Activated gamma-delta T cell treated with anti-CD3 and anti-CD28 coated beads, Interleukin-2, amount 50 U/mL, for 16 hours (primary cell): ENCODE measurements around the gene GIT1.

Experiments
- DNase-seq: peaks from one replicate; pipeline ENCODE4 v3.0.0-alpha.2; 2020; ENCODE audit warnings: low read depth

The GIT1 gene

GRCh38 chr17:29589524-29590410, at the start of gene GIT1:
TSS of gene GIT1 (minus strand) at chr17:29589648. CDS start at chr17:29589378, 270 bp downstream.
- DNase-seq: peak; percentile 73

DNA sequence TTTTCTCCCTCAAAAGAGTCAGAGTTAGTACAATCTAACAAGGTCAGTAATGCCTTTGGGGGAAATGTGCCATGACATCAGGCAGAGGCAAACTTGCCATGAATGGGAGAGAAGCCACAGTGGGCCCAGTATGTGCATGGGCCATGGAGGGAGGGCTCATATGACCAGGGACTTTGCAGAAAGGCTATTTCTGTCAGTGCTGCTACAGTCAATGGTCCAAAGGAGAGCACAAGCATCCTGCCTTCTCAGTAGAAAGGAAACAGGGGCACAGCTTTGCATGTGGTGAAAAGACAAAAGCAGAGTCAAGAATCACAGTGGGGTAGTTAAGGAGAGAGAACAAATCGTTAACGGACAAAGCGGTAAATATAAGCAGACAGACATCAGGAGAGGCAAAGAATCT, 44.4 kb upstream of the GIT1 start:
- DNase-seq: no peak

DNA sequence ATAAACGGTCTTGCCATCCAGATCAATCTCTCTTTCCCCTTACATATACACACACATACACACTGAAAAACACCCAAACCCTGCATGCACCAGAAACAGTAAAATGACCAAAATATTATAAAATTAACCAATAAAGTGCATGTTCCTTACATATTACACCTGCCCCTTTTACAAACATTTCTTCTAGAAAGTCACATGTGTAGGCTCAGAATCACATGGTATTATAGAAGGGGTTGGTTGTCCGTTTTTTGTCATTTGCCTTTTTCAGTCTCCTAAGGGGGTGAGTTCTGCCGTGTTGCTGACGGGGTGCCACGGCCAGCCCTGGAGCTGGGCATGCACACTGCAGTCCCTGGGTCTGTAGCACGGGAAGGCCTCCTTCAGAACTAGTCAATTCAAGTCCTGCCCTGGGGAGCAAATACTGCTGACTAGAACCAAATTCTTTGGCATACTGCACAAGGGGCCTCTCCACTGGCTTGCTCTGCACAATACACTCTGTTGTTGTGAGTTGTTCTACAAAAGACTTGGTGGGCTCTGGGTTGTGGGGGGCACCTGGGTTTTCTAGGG, 41.3 kb upstream of the GIT1 start:
- no peak for DNase-seq

GRCh38 chr17:29629839-29630238, 40.4 kb upstream of the GIT1 start:
- DNase-seq: no peak

DNA sequence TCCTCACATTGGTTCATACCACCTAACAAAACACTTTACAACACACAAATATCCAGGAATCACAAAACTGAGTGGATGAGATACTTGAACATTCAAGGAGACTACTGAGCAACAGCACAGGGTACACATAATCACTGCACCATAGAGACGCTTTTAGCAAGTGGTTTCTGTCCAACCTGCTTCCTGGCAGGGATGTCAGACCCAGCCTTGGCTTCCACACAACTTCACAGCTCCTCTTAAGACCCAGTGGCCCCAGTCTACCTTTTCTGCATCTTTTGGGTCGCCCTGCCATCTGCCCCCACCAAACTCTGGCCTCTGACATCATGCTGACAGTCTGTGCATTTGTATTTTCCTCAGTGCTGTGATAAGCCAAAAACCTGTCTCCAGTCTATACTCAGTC, 39.2 kb upstream of the GIT1 start:
- no peak for DNase-seq

- DNase-seq: no peak
Measured at GRCh38 chr17:29627951-29628350, 38.5 kb upstream of the GIT1 start.

- no peak for DNase-seq
Measured at GRCh38 chr17:29625037-29625750, 35.7 kb upstream of the GIT1 start.

DNA sequence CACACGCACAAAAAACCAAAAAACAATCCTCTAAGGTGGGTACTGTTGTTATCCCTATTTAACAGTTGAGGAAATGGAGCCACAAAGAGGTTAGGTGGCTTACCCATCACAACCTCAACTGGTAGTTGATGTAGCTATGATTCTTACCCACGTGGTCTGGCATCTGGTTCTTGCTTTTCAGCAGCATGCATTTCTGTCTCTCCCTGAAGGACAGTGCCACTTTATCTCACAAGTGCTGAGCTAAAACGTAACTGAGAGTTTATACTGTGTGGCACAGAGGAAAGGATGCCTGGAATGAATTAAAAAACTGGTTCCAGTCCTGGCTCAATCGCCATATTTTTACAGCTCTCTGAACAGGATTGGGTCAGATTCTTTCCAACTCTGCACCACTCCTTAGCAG, 35.1 kb upstream of the GIT1 start:
- DNase-seq: no peak

DNA sequence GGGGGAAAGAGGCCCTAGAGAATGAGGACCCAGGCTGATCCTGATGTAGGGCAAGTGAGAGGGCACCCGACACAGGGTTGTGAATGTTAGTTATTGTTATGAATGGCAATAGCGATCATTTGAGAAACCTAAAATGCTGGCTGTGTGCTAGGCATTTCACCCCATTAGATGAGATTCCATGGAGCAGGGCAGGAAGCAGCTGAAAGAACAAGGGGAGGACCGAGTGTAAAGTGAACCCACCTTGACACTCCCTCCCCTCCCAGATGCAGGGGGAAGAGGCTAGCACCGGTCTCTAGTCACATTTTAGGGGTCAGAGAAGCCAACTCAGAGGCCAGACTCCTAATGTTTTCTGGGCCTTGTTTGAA, 33.8 kb upstream of the GIT1 start:
- no peak for DNase-seq

DNA sequence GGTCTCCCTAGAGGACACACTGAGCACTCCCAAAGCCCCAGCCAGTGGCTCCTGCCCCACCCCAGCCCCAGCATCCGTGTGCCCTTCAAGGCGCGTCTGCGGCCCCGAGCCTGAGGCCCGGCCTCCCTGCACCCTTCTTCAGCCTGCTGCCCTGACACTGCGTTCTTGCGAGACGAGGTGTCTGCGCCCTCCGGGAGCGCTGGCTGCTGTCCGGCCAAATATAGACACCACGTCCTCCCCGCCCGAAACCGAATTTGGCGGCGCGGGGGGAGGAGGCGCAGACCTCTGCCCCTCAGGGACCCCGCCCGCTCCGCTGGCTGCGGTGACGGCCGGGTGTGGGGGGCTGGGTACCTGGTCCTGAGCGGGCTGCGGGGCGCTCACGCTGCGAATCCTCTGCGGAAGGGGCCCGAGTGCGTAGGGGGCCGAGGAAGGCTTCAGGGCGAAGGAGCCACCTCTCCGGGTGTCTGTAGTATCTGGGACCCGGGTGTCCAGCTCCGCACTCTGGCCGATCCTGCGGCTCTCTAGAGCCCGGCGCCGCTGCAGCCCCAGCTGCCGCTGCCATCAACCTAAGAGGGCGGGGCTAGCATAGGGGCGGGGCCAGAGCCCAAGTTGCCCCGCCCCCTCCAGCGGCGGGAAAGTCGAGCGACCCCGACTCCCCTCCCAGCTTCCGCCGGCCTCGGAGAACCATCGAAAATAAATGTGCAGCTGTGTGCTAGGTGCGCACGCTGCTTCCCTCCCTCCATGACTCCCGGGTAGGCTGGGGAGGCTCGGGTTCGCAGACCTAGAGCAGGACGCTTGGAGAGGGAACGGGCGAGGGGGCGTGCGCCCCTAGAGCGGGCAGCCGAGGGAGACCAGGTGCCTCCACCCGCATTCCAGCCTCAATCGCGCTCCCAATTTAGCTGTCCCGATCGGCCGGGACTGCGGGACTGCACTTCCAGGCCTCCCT, 33.2 kb upstream of the GIT1 start, which contains the start of gene CORO6:
Gene CORO6 (minus strand): TSS at position 576 of the 946 bp plus-strand sequence. CDS start 1,491 bp downstream, outside the sequence.
- no peak for DNase-seq

DNA sequence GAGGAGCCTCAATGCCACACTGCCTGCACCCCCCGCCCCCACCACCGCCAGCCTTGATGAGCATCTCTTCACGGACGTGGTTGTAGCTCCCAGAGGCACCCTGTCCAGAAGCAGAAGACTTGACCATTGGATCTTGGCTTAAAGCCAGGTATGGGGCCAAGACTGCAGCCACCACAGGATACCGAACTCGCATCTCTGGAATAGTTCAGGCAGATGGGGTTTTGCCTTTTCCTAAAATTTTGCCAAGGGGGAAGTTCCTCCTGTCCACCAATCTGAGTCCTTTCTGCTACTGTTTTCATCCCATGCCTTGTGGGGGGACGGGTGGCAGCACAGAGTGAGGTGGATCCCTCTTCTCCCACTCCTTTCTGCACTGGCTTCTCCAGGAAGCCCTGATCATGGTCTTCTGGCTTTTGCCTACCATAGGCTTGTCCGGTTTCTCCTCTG, 32.3 kb upstream of the GIT1 start:
- no peak for DNase-seq

GRCh38 chr17:29620779-29621500, 31.5 kb upstream of the GIT1 start:
- DNase-seq: no peak

- DNase-seq: no peak
Measured at GRCh38 chr17:29620271-29620670, 30.8 kb upstream of the GIT1 start.

DNA sequence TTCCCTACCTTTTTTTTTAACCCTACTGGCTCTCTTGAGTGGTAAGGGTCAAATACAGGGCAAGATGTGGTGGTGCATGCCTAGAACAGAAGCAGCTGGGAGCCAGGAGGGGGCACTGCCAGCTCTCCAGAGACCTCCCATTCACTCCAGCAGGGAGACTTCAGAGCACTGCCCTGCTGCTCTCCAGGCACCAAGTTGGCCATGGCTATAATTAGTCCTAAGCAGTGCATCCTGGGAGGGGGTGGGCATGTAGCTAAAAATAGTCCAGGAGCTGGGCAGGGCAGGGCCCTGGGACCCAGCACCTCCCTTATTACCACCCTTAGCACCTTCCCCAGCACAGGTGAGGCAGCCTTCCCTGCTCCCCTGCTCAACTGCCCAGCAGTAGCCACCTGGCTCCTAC, 29.8 kb upstream of the GIT1 start:
- DNase-seq: no peak

- no peak for DNase-seq
Measured at GRCh38 chr17:29618272-29619065, 29.0 kb upstream of the GIT1 start.

DNA sequence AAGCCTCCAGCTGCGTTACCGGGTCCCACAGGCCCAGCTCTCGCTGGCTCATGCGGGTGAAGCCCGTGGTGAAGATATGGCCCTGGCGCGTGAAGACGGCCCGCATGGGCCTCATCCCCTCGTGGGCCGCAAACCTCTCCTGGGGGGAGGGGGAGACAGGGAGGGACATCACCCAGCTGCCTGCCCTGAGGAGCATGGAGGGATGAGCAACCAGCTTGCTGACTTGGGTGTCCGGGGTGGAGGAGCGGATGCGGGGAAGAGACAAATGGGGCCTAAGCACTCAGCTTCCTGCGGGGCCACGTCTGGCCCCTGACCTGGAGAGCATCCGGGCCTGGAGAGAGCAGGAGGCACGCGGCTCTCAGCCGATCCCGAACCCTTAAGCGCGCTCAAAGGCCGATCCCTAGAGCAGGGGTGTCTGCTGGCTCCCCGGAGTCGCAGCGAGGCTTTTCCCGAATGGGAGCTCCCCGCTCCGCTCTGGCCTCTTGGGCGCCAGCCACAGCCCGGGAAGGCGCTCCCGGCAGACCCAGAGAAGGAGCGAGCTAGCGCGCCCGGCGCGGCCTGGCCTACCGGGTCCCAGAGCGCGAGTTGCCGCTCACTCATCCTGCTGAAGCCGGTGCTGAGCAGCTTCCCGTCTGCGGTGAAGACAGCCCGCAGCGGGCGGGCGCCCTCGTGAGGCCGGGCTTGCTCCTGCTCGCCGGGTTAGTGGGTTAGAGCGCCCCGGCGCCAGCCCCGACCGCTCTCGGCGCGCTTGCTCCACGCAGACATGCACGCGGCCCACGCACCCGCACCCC, 28.2 kb upstream of the GIT1 start:
- DNase-seq: peak; percentile 80

DNA sequence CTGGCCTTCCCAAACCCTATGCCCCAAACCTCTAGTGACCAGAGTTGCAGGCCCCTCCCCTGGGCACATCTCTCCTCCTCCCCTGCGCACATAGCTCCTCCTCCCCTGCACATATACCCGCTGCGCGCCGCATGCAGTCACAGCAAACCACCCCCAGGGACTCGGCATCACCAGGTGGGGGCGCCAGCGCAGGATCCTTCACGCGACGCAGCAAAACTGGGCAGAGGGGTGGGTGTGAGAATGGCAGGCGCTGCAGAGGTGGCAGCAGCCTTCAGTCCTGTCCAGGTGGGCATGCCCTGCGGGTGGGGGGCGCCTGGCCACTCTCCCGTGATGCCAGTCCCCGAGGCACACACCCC, 27.7 kb upstream of the GIT1 start:
- peak; percentile 82 for DNase-seq

- DNase-seq: no peak
Measured at GRCh38 chr17:29616300-29617048, 27.0 kb upstream of the GIT1 start.
